HG03354 (cell line): ENCODE results near the gene NUDT3.
"Not testable (repeated sequence)": the region's sequence is repeated elsewhere in the genome, so short reads cannot be mapped to it uniquely, and the experiment has no call there.

Experiments
- ATAC-seq: cut with Tn5 transposase; IDR thresholded peaks from one replicate; pipeline ENCODE4 v1.9.1; 2021; ENCODE audit warnings: mild to moderate bottlenecking; ENCODE audit not compliant: unreplicated experiment, poor library complexity, severe bottlenecking

Gene NUDT3

GRCh38 chr6:34245032-34245760 lies 147.3 kb downstream of the NUDT3 start:
- ATAC-seq, result not testable (repeated sequence)

GRCh38 chr6:34243901-34244884 lies 148.3 kb downstream of the NUDT3 start:
- ATAC-seq, result no peak

GRCh38 chr6:34243131-34243771 lies 149.2 kb downstream of the NUDT3 start:
- no peak for ATAC-seq

DNA sequence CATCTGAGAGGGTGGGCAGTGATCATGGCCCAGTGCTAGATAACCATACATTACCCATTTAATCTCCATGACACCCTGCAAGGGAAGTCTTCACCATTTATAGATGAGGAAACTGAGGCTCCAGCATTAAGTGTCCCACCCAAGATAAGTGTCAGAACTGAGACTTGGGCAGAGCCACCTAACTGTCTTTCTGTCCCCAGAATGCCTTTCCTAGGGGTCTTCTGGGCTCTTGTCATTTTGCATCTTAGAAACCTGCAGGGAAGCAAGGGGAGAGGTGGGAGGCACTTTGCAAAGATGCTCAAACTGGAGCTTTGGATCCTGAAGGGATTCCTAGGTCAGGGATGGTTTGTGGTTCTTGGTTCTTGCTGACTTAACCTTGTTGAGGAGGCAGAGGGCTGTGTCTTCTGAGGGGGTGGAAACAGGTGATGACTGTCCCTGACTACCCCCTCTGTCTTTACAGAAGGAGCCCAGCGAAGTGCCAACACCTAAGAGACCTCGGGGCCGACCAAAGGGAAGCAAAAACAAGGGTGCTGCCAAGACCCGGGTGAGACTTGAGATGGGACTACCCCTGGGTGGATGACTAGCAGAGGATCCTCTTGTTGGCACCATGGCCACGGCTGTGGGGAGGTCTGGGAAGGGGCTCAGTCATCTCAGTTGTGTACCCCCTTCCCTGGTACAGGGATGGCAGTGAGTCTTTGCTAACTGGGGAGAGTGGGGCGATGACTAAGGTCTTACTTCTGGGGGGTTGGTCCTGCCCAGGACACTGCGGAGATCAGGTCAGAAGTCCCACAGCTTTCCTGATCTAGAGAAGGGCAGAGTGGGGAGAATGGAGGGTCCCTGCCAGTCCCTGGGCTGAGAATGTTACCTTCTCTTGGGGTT lies 150.0 kb downstream of the NUDT3 start:
- no peak for ATAC-seq

DNA sequence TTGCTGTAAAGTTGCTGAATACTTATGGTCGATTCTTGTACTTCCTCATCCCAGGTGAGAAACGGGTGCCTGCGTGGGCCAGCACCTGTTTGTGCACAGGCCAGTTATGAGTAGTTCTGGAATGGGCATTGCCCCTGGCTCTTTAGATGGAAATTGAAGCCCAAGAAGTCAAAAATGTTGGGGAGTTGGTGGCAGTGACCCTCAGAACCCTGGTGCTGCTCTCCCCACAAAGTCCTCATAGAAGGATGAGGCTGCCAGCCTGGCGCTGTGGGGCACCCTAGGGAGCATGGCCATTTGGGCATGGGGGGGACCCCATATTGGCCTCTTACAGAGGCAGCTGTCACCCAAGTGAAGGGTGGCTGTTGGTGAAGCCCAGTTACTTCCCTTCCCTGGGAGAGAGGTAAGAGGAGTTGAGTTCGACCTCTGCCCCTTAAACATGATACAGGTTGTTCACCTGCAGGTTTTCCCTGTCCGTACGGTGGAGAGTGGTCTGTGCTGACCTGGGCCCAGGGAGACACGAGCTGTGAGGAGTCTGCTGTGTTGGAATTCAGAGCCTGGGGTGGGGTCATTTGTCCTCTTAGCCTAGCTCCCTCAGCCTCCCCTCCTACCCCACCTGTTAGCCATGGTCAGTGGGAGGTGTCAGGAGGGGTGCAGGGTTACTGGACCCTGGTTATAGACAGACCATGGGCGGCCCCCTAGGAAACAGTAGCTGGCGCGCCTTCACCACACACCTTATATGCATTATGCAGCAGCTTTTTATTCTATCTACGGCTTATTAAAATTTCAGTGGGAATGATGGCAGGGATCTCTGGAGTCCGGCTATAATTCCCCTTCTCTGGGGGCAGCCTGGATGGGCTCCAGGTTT lies 150.9 kb downstream of the NUDT3 start:
- no peak for ATAC-seq

DNA sequence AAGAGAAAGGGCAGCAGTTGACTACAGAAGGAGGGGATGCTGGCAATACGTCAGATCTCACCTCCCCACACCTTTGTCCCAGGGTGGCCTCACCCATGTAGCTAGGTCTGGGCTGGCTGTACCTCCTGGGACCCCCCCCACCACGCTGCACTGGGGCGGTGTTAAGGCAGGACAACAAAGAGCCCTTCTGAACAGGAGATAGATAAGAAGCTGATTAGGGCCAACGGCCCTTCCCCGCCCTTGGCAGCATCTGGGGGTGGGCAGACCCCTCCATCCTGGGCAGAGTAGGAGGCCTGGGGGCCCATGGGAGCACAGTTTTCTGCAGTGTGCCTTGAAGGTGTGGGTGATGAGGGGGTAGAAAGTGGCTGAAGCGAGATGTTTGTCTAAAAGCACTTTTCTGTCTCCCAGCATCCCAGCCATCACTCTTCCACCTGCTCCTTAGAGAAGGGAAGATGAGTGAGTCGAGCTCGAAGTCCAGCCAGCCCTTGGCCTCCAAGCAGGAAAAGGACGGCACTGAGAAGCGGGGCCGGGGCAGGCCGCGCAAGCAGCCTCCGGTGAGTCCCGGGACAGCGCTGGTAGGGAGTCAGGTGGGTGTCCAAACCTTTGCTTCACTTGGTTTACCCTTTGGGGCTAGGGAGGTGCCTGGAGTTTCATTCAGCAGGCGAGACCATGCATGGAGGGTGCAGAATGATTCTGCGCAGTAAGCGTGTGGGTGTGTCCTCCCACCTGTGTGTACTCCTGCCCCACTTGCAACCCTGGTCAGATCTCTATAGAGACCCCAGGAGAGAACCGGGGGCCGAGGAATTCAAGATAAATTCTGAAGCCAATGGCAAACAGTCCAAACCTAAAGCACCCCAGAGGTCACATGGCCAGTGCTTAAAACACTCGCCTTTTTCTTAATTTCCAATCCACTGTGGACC lies 151.9 kb downstream of the NUDT3 start:
- no peak for ATAC-seq

DNA sequence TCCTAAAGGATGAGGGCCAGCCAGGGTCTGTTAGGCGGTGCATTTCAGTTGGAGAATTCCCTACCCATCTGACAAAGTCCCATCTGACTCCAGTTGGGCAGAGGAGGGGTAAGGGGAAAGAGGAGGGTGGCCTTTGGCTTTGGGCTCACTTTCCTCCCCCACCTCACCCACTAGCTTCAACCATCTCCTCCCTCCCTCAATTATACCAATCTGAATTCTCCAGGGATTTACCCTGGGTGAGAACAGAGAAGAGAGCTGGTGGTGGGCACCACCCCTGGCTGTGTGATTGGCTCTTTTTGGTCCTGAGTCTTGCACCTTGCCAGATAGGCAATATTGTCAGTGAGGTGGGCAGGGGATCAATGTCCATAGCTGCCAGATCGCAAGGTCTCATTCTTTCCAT lies 152.6 kb downstream of the NUDT3 start:
- no peak for ATAC-seq

DNA sequence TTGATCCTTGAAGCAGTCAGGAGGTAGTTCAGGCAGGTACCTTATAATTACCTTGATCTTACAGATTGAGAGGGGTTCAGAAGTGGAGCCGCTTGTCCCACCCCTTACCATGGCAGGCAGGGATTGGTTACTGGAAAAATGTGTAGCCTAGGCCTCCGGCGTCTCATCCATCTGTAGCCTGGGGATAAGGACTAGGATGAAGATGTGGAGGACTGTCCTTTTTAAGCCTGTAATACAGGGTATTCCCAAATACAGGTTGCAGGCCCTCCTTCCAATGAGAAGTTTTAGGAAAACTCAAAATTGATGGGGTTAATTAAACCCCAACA lies 153.0 kb downstream of the NUDT3 start:
- no peak for ATAC-seq

GRCh38 chr6:34238585-34239499 lies 153.6 kb downstream of the NUDT3 start:
- no peak for ATAC-seq

DNA sequence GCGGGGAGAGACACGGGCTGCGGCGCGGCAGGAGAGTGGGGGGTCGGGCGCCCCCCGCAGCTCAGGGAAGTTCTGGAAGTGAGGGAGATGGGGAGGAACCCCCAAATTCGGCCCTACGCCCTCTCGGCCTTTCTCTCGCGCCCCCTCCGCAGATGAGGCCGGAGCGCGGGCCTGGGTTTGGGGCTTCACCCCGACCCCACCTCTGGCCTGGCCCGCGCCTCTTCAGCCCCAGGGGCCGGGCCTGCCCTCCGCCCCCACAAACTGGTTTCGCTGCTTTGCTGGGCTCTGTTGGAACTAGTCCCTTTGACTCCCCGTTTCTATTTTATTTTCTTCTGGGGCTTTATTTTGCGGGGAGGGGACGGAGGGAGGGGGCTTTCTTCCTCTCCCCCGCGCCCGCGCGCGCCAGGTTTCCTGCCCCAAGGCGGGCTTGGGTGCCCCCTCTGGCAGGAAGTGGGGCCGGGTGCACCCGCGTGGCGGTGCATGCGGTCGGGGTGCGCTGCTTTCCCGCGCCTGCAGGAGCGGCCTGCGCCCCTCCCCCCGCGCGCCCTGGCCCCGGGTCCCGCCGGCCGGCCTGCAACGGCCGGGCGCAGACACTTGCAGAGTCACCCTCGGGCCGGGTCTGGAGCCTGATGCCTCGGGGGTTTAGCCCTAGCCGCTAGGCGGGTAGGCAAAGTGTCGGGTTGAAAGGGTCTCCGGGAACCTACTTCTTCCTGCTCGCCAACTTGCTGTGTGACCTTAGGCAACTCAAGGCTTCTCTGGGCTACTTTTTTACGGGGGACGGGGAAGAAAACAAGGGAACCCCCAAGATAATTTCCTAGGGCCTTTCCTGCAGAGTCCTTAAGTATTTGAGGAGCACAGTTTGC lies 154.5 kb downstream of the NUDT3 start:
- peak; percentile 26 for ATAC-seq

DNA sequence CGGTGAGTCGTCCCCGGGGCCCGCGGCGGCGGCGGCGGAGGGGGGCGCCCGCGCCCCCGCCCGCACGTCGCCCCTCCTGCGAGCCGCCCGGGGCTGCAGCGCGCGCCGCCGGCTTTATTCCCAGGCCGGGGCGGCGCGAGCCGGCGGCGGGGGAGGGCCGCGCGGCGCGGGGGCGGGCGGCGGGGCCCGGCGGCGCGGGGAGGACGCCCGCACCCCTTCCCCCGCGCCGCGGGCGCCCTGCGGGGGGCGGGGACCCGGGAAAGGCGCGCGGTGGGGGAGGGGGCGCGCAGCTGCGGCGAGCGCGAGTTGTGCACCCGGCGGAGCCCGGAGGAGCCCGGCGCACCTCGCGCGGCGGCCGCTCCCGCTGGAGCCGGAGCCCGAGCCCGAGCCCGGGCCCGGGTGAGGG lies 155.2 kb downstream of the NUDT3 start:
- peak; percentile 19 for ATAC-seq

DNA sequence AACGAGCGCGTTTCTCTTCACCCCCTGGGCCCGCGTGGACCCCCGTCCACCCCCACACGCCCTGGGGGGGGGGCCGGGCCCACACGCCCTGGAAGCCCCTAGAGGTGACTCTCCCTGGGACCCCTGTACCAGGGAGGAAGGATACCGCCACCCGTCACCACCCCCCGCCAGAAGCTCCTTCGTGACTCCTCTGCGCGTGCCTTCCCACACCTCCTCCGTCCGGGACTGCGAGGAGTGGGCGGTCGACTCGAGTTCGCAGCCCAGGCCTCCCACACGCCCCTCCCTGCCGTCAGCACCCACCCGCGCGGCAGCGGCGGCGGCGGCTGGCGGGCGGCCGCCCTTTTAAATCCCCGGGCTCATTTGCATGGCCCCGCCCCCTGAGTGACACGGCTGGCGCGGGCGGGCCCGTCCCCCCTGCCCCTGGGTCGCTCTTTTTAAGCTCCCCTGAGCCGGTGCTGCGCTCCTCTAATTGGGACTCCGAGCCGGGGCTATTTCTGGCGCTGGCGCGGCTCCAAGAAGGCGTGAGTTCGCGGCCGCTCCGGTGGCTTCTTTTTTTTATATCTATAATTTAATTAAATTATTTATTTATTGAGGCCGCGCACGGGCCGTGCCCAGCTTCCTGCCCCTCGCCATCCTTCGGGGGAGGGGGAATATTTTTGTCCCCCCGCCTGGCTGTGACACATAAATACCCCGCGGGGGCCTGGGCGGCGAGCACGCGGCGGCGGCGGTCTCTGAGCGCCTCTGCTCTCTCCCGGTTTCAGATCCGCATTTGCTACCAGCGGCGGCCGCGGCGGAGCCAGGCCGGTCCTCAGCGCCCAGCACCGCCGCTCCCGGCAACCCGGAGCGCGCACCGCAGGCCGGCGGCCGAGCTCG lies 155.8 kb downstream of the NUDT3 start, which contains the start of gene HMGA1:
Gene HMGA1, plus strand, starts transcription at position 431 of the 873 bp plus-strand sequence. CDS start 3,908 bp downstream, outside the sequence.
- peak; percentile 67 for ATAC-seq

DNA sequence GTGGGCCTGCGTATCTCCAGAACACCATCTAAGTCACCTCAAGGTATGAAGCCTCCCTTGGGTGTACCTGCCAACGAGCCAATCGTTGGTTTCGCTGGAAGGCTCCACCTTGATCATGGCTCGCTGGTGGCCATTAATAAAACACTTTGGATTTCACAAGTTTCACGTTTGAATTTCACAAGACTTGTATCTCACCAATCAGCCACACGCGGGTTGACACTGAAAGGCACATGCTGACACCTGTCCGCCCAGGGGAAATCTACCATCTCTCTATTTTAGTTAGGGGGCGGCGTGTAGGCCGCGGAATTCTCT lies 156.4 kb downstream of the NUDT3 start:
- peak; percentile 4 for ATAC-seq

GRCh38 chr6:34235307-34236130 lies 156.9 kb downstream of the NUDT3 start:
- ATAC-seq, result no peak
